ENCODE data around the gene ANXA2.

GRCh38 chr15:60315878-60316277 is 81.9 kb downstream of the ANXA2 start:
- TF ChIP-seq CTCF (optimal IDR thresholded peaks at IDR 0.05 in 1 of 3, IDR thresholded peaks at IDR 0.05 in 1 of 3, conservative IDR thresholded peaks at IDR 0.05 in 1 of 3; ENCODE audit: extremely low read depth in 1 of 3, insufficient read depth in 2 of 3, low read length in 3 of 3) (no peak), EZH2 (IDR thresholded peaks at IDR 0.05; ENCODE audit: low read length) (no peak)
